GM23338 (cell line): ENCODE data around the gene SSH3. TPM values are rescaled to one million over a fixed set of nuclear protein-coding genes. Genes with fewer than 3 reads are reported as not detected.

ENCODE experiments used
- ATAC-seq: fragments of 200-7000 bp; cut with Tn5 transposase; 3 replicates; pipeline ENCODE4 v1.9.1; 2020
- DNase-seq: peaks from one replicate; pipeline ENCODE4 v3.0.0-alpha.2; 2015; ENCODE audit warnings: low spot score
- H2AFZ ChIP-seq: fragments of 200-600 bp; sonication (generic); 2 replicates; pipeline ENCODE4 v1.8.0; 2016; ENCODE audit warnings: antibody characterized with exemption, mild to moderate bottlenecking, moderate library complexity
- H3F3A ChIP-seq: fragments of 200-600 bp; sonication (generic); replicated peaks from 2 replicates; pipeline ENCODE4 v1.8.0; 2017; ENCODE audit warnings: antibody characterized with exemption, mixed run types, low read depth
- H3K27ac ChIP-seq: fragments of 200-600 bp; sonication (generic); 2 replicates; pipeline ENCODE4 v1.6.1; 2016; ENCODE audit warnings: low read depth
- H3K27me3 ChIP-seq: fragments of 200-600 bp; sonication (generic); 2 replicates; pipeline ENCODE4 v1.8.0; 2016; ENCODE audit warnings: mild to moderate bottlenecking, mixed run types, moderate library complexity; ENCODE audit not compliant: insufficient read depth
- H3K36me3 ChIP-seq: fragments of 200-600 bp; sonication (generic); 2 replicates; pipeline ENCODE4 v1.8.0; 2016; ENCODE audit warnings: mild to moderate bottlenecking; ENCODE audit not compliant: insufficient read depth
- H3K4me1 ChIP-seq: fragments of 200-600 bp; sonication (generic); 2 replicates; pipeline ENCODE4 v1.8.0; 2016; ENCODE audit warnings: mild to moderate bottlenecking, moderate library complexity; ENCODE audit not compliant: insufficient read depth
- H3K4me2 ChIP-seq: fragments of 200-600 bp; sonication (generic); 2 replicates; pipeline ENCODE4 v1.7.1; 2017; ENCODE audit warnings: mixed run types
- H3K4me3 ChIP-seq: fragments of 200-600 bp; sonication (generic); 2 replicates; pipeline ENCODE4 v1.6.1; 2016; ENCODE audit warnings: mixed run types
- H3K79me2 ChIP-seq: fragments of 200-600 bp; sonication (generic); replicated peaks from 2 replicates; pipeline ENCODE4 v1.8.0; 2017; ENCODE audit warnings: mild to moderate bottlenecking; ENCODE audit not compliant: insufficient read depth
- H3K9me2 ChIP-seq: fragments of 200-600 bp; sonication (generic); 2 replicates; pipeline ENCODE4 v1.8.0; 2017; ENCODE audit not compliant: insufficient read depth
- H4K20me1 ChIP-seq: fragments of 200-600 bp; sonication (generic); replicated peaks from 2 replicates; pipeline ENCODE4 v1.8.0; 2017; ENCODE audit warnings: mild to moderate bottlenecking; ENCODE audit not compliant: insufficient read depth
- H3K27ac Mint-ChIP-seq: 2 replicates; pipeline ENCODE4 v1.8.0; 2020; ENCODE audit warnings: inconsistent platforms, mild to moderate bottlenecking, moderate library complexity, mixed read lengths
- H3K27me3 Mint-ChIP-seq: 3 replicates; pipeline ENCODE4 v1.8.0; 2022; ENCODE audit warnings: low read depth, mild to moderate bottlenecking, moderate library complexity, mixed read lengths, inconsistent platforms; ENCODE audit not compliant: insufficient read depth, poor library complexity
- H3K36me3 Mint-ChIP-seq: 3 replicates; pipeline ENCODE4 v1.8.0; 2021; ENCODE audit warnings: low read depth, mild to moderate bottlenecking, inconsistent platforms, moderate library complexity, mixed read lengths
- H3K4me1 Mint-ChIP-seq: 3 replicates; pipeline ENCODE4 v1.8.0; 2020; ENCODE audit warnings: mild to moderate bottlenecking, inconsistent platforms, mixed read lengths
- H3K4me3 Mint-ChIP-seq: 3 replicates; pipeline ENCODE4 v1.8.0; 2021; ENCODE audit warnings: moderate library complexity, mild to moderate bottlenecking, inconsistent platforms, mixed read lengths
- H3K9me3 Mint-ChIP-seq: 3 replicates; pipeline ENCODE4 v1.8.0; 2020; ENCODE audit warnings: moderate library complexity, mild to moderate bottlenecking, inconsistent platforms, mixed read lengths
- CREB1 ChIP-seq: fragments of 250-450 bp; sonication (Bioruptor Pico); IDR thresholded peaks from 2 replicates; pipeline ENCODE4 v1.5.0; 2020; ENCODE audit warnings: low read depth, mild to moderate bottlenecking, moderate library complexity
- ETS1 ChIP-seq: IDR thresholded peaks from 2 replicates; pipeline ENCODE4 v1.6.1; 2016; ENCODE audit warnings: antibody characterized with exemption
- EZH2 ChIP-seq: fragments of 200-600 bp; sonication (generic); IDR thresholded peaks from one replicate; pipeline ENCODE4 v1.8.0; 2017; ENCODE audit warnings: antibody characterized with exemption, mild to moderate bottlenecking, low read depth; ENCODE audit not compliant: unreplicated experiment
- EZH2phosphoT487 ChIP-seq: fragments of 200-600 bp; sonication (generic); IDR thresholded peaks from one replicate; pipeline ENCODE4 v1.8.1; 2018; ENCODE audit warnings: antibody characterized with exemption; ENCODE audit not compliant: unreplicated experiment
- JUNB ChIP-seq: IDR thresholded peaks from one replicate; pipeline ENCODE4 v1.6.1; 2016; ENCODE audit warnings: antibody characterized with exemption; ENCODE audit not compliant: unreplicated experiment
- NANOG ChIP-seq: IDR thresholded peaks from 2 replicates; pipeline ENCODE4 v1.6.1; 2016; ENCODE audit warnings: antibody characterized with exemption, borderline replicate concordance
- POLR2AphosphoS5 ChIP-seq: IDR thresholded peaks from 2 replicates; pipeline ENCODE4 v1.6.1; 2016; ENCODE audit warnings: antibody characterized with exemption, low read depth
- STAT1 ChIP-seq: IDR thresholded peaks from one replicate; pipeline ENCODE4 v1.6.1; 2016; ENCODE audit warnings: antibody characterized with exemption; ENCODE audit not compliant: unreplicated experiment
- ZNF331 ChIP-seq: fragments of 250-450 bp; sonication (Bioruptor Pico); IDR thresholded peaks from 2 replicates; pipeline ENCODE4 v1.5.0; 2020; ENCODE audit warnings: low read depth, mild to moderate bottlenecking, moderate library complexity
- polyA plus RNA-seq: library from polyadenylated mRNA; unstranded; fragments of >200 nt; fragmentation: Nextera tagmentation; extraction: Ambion mirVana; gene quantifications from 2 replicates; pipeline ENCODE4 v1.2.1, GENCODE V29; 2016
- total RNA-seq: library from RNA; depleted of rRNA; stranded (reverse); fragments of >200 nt; shearing (Covaris generic); gene quantifications from 2 replicates; pipeline ENCODE4 v1.2.3, GENCODE V29; 2014
- TF ChIP-seq, protein P1 (sequence below): IDR thresholded peaks from one replicate; pipeline ENCODE4 v1.6.1; 2018; ENCODE audit warnings: antibody characterized with exemption; ENCODE audit not compliant: unreplicated experiment
- TF ChIP-seq, protein P2 (sequence below), 2 experiments: fragments of 200-600 bp in 1 of 2; sonication (generic) in 1 of 2; conservative IDR thresholded peaks; 2 replicates each; pipeline versions ENCODE4 v1.5.1 to v1.6.1; 2016 to 2017; ENCODE audit warnings: antibody characterized with exemption in 2 of 2, low read depth in 2 of 2, mild to moderate bottlenecking in 2 of 2, moderate library complexity in 1 of 2
- TF ChIP-seq, protein P3 (sequence below): fragments of 250-450 bp; sonication (Bioruptor Pico); IDR thresholded peaks from 2 replicates; pipeline ENCODE4 v1.5.0; 2020; ENCODE audit warnings: mild to moderate bottlenecking, moderate library complexity

The SSH3 gene
- total and polyA plus RNA-seq, 2 experiments from 2014 or later = 17.8 to 40.0 TPM

GRCh38 chr11:67295846-67296245 is 7.5 kb upstream of the SSH3 start:
- no peak for DNase-seq
- Histone ChIP-seq H2AFZ (no peak overlapping the region), H3K4me3 (no peak overlapping the region), H3K4me2 (no peak overlapping the region), H3K4me1 (no peaks in the 10 kb centered on the region), H3K9me2 (no peaks in the 10 kb centered on the region), H3K27ac (no peak overlapping the region), H3K79me2 (no peaks in the 10 kb centered on the region), H3K27me3 (no peaks in the 10 kb centered on the region), H3K36me3 (peaks cover 8% of the 10 kb centered on the region; the same call in 1 of the 2 replicates), H3F3A (no peaks in the 10 kb centered on the region), H4K20me1 (no peaks in the 10 kb centered on the region)
- no peak overlapping the region for H3K4me3 Mint-ChIP-seq
- H3K36me3 Mint-ChIP-seq = peaks cover 47% of the 10 kb centered on the region
- H3K27ac Mint-ChIP-seq = no peak overlapping the region
- H3K9me3 Mint-ChIP-seq = peaks cover 14% of the 10 kb centered on the region
- TF ChIP-seq, protein P1, sequence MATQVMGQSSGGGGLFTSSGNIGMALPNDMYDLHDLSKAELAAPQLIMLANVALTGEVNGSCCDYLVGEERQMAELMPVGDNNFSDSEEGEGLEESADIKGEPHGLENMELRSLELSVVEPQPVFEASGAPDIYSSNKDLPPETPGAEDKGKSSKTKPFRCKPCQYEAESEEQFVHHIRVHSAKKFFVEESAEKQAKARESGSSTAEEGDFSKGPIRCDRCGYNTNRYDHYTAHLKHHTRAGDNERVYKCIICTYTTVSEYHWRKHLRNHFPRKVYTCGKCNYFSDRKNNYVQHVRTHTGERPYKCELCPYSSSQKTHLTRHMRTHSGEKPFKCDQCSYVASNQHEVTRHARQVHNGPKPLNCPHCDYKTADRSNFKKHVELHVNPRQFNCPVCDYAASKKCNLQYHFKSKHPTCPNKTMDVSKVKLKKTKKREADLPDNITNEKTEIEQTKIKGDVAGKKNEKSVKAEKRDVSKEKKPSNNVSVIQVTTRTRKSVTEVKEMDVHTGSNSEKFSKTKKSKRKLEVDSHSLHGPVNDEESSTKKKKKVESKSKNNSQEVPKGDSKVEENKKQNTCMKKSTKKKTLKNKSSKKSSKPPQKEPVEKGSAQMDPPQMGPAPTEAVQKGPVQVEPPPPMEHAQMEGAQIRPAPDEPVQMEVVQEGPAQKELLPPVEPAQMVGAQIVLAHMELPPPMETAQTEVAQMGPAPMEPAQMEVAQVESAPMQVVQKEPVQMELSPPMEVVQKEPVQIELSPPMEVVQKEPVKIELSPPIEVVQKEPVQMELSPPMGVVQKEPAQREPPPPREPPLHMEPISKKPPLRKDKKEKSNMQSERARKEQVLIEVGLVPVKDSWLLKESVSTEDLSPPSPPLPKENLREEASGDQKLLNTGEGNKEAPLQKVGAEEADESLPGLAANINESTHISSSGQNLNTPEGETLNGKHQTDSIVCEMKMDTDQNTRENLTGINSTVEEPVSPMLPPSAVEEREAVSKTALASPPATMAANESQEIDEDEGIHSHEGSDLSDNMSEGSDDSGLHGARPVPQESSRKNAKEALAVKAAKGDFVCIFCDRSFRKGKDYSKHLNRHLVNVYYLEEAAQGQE = no peak
- TF ChIP-seq POLR2AphosphoS5 (no peak), ZNF331 (CRISPR knock-in tag) (no peak), EZH2phosphoT487 (no peak), ETS1 (no peak), STAT1 (no peak), NANOG (no peak), JUNB (no peak), EZH2 (no peak), CREB1 (no peak)
- TF ChIP-seq, protein P2, sequence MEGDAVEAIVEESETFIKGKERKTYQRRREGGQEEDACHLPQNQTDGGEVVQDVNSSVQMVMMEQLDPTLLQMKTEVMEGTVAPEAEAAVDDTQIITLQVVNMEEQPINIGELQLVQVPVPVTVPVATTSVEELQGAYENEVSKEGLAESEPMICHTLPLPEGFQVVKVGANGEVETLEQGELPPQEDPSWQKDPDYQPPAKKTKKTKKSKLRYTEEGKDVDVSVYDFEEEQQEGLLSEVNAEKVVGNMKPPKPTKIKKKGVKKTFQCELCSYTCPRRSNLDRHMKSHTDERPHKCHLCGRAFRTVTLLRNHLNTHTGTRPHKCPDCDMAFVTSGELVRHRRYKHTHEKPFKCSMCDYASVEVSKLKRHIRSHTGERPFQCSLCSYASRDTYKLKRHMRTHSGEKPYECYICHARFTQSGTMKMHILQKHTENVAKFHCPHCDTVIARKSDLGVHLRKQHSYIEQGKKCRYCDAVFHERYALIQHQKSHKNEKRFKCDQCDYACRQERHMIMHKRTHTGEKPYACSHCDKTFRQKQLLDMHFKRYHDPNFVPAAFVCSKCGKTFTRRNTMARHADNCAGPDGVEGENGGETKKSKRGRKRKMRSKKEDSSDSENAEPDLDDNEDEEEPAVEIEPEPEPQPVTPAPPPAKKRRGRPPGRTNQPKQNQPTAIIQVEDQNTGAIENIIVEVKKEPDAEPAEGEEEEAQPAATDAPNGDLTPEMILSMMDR (conservative IDR thresholded peaks at IDR 0.05; ENCODE audit: low read depth in 2 of 2) = no peak
- TF ChIP-seq, protein P3, sequence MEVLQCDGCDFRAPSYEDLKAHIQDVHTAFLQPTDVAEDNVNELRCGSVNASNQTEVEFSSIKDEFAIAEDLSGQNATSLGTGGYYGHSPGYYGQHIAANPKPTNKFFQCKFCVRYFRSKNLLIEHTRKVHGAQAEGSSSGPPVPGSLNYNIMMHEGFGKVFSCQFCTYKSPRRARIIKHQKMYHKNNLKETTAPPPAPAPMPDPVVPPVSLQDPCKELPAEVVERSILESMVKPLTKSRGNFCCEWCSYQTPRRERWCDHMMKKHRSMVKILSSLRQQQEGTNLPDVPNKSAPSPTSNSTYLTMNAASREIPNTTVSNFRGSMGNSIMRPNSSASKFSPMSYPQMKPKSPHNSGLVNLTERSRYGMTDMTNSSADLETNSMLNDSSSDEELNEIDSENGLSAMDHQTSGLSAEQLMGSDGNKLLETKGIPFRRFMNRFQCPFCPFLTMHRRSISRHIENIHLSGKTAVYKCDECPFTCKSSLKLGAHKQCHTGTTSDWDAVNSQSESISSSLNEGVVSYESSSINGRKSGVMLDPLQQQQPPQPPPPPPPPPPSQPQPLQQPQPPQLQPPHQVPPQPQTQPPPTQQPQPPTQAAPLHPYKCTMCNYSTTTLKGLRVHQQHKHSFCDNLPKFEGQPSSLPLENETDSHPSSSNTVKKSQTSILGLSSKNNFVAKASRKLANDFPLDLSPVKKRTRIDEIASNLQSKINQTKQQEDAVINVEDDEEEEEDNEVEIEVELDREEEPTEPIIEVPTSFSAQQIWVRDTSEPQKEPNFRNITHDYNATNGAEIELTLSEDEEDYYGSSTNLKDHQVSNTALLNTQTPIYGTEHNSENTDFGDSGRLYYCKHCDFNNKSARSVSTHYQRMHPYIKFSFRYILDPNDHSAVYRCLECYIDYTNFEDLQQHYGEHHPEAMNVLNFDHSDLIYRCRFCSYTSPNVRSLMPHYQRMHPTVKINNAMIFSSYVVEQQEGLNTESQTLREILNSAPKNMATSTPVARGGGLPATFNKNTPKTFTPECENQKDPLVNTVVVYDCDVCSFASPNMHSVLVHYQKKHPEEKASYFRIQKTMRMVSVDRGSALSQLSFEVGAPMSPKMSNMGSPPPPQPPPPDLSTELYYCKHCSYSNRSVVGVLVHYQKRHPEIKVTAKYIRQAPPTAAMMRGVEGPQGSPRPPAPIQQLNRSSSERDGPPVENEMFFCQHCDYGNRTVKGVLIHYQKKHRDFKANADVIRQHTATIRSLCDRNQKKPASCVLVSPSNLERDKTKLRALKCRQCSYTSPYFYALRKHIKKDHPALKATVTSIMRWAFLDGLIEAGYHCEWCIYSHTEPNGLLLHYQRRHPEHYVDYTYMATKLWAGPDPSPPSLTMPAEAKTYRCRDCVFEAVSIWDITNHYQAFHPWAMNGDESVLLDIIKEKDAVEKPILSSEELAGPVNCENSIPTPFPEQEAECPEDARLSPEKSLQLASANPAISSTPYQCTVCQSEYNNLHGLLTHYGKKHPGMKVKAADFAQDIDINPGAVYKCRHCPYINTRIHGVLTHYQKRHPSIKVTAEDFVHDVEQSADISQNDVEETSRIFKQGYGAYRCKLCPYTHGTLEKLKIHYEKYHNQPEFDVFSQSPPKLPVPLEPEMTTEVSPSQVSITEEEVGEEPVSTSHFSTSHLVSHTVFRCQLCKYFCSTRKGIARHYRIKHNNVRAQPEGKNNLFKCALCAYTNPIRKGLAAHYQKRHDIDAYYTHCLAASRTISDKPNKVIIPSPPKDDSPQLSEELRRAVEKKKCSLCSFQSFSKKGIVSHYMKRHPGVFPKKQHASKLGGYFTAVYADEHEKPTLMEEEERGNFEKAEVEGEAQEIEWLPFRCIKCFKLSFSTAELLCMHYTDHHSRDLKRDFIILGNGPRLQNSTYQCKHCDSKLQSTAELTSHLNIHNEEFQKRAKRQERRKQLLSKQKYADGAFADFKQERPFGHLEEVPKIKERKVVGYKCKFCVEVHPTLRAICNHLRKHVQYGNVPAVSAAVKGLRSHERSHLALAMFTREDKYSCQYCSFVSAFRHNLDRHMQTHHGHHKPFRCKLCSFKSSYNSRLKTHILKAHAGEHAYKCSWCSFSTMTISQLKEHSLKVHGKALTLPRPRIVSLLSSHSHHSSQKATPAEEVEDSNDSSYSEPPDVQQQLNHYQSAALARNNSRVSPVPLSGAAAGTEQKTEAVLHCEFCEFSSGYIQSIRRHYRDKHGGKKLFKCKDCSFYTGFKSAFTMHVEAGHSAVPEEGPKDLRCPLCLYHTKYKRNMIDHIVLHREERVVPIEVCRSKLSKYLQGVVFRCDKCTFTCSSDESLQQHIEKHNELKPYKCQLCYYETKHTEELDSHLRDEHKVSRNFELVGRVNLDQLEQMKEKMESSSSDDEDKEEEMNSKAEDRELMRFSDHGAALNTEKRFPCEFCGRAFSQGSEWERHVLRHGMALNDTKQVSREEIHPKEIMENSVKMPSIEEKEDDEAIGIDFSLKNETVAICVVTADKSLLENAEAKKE (CRISPR knock-in tag) = no peak
- ATAC-seq = no peak
- H3K27me3 Mint-ChIP-seq = peaks cover 4% of the 10 kb centered on the region
- H3K4me1 Mint-ChIP-seq = no peaks in the 10 kb centered on the region
